GM19351 (cell line): ENCODE results near the gene DSG3.

ENCODE experiments used
- ATAC-seq: cut with Tn5 transposase; IDR thresholded peaks from one replicate; pipeline ENCODE4 v1.9.1; 2021; ENCODE audit warnings: mild to moderate bottlenecking, moderate library complexity; ENCODE audit not compliant: unreplicated experiment

The DSG3 gene

GRCh38 chr18:31512203-31512764, 64.7 kb downstream of the DSG3 start:
- ATAC-seq, result no peak

- ATAC-seq, result no peak
Measured at GRCh38 chr18:31513189-31513935, 65.8 kb downstream of the DSG3 start.

GRCh38 chr18:31516437-31516836, 68.9 kb downstream of the DSG3 start:
- no peak for ATAC-seq

- ATAC-seq, result no peak
Measured at GRCh38 chr18:31526374-31526773, 78.8 kb downstream of the DSG3 start.
